GM21526 (cell line): ENCODE measurements around the gene FMO1.
"Not testable (repeated sequence)": the region's sequence is repeated elsewhere in the genome, so short reads cannot be mapped to it uniquely, and the experiment has no call there.

Experiments
- ATAC-seq: cut with Tn5 transposase; IDR thresholded peaks from one replicate; pipeline ENCODE4 v1.9.1; 2021; ENCODE audit warnings: moderate library complexity; ENCODE audit not compliant: unreplicated experiment, low FRiP score

The FMO1 gene

GRCh38 chr1:171248302-171248701 is at the start of gene FMO1:
Gene FMO1 (plus strand): TSS chr1:171248494. CDS start chr1:171258088, 9,594 bp downstream.
- no peak for ATAC-seq

DNA sequence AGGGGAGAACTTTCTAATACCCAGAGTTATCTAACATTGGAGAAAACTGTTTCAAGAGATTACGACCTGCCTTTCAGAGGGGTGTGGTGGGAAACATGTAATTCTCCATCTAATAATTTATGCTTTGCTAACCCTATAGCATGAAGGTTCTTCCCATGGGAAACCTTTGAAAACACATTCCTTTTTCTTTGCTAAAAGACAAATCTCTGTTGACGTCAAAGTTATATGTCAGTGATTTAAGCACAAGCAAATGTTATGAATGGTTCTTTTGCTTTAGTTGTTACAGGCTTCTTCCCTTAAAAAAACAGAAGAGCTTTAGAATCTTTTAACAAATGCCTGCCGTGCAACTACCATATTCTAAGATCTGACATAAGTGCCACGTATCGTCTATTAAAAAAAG is 44.0 kb upstream of the FMO1 start:
- ATAC-seq, result no peak

DNA sequence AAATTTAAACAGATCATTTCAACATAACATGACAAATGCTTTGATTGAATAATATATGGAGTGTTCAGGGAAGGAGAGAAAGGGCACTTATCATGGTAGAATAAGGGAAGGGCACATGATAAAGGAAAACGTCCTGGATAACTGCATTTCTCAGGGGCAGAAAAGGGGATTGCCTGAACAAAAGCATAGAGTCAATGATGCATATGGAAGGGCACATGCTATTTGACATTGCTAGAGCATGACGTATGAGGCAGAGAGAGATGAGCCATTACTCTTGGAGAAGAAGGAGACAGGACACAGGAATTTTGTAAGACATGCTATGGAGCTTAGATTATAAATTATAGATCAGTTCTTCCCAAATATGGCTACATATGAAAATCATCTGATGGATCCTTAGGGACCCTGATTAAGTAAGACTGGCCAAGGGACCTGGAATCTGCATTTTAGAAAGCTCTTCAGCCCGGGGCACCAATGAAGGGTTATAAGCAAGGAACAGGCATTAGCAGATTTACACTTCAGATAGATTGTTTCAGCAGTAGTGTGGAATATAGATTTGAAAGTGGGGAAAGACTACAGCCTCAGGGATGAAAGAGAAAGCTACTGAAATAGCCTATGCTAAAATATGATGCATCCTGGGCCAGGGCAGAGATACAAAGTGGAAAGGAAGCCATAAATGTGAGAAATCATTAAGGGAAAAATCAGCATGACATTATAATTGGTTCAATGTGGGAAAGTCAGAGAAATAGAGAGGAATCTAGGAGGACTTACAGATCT is 41.9 kb upstream of the FMO1 start:
- ATAC-seq, result no peak

DNA sequence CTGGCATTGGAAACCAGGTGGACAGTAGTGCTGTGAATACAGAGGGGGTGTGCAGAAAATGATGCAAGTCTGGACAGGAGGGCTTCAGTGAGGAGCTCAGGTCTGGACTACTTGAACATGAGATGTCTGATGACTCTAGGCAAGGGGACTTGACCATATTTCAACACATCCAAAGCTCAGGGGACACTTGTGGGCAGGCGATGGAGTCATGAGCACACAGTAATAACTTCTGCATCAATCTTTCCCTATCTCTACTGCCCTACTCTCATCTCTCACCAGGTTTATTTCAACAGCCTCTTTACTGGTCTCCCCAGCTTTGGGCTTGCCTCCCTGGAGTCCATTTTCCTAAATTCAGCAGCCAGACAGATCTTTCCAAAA is 41.3 kb upstream of the FMO1 start:
- ATAC-seq, result no peak

DNA sequence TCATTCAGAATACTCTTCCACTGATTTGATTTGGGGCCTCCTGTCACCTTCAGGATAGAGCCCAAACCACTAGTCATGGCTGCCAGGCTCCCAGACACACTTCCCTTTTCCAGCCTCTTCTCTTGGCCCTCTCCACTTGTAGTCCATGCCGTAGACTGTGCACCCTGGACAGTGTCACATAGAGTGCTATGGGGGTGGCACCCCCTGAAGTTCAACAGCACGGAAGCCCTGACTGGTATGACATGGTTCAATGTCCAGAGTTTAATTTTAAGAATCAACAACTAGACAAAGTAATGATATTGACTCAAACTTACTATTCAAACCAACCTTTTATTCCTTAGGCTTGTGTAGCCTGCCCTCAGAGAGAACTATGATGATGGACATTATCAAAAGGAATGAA is 40.9 kb upstream of the FMO1 start:
- ATAC-seq, result no peak

- ATAC-seq, result no peak
These were observed 37.9 kb upstream of the FMO1 start for GRCh38 chr1:171210355-171210754.

DNA sequence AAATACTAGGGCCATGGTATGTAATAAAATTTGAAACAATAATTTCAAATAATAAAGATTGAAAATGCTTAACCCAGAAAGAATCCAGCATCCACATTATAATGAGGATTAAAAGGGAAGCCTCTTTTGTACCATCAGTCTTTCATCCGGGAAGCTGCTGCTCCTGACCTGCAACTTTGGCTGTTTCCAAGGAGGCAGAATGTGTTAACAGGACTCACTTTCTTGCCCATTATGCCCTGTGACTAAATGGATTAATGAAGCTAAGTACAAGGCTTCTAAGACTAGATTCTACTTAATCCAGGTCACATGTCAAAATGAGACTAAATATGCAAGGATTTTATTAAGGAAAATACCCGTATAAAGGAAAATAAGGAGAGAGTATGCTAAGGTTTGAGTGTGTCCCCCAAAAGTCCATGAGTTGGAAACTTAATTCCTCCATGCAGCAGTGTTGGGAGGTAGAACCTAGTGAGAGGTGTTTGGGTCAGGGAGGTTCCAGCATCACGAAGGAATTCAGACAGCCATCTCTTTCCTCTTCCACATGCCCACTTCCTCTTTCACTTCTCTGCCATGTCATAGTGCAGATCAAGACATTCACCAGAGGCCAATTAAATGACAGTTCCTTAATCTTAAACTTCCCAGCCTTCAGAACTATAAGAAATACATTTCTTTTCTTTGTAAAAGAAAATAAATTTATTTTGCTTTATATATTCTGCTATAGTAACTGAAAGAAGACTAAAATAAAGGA is 35.5 kb upstream of the FMO1 start:
- ATAC-seq, result no peak

DNA sequence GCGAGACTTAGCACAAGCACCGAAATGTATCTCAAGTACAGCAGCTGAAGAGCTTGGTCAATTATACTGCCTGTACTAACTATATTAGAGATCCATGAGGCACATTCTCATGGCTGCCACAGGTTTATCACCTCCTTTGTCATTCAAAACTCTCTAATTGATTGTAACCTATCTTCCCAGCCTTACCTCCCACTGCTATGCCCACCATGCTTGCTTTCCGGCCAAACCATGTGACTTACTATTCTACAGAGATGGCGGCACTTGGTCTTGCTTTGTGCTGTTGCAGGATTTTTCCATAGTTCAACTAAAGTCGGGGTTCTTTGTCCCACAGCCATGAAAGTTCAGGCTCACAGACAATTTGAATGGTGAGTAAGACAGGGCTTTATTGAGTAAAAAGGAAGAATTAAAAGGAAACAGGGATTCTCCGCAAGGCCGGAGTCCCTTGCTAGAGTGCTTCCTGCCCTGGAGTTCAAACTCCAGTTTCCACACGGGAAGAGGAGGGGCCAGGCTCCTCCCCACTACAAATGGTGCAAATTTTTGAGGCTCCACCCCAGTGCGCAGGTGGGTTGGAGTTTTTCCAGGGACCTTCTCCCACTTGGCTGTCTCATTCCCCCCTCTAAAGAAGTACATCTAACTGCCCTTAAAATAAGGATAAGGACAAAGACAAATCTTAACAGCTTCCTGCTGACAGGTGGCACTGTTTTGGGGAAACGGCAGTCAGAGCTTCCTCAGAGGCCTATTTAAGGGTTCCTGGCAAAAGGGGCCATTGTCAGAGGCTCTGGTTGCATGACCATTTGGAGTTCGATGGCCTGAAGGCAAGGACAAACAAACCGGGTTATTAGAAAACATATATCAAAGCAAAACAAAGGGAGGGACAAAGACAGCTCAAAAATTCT is 34.5 kb upstream of the FMO1 start:
- no peak for ATAC-seq

DNA sequence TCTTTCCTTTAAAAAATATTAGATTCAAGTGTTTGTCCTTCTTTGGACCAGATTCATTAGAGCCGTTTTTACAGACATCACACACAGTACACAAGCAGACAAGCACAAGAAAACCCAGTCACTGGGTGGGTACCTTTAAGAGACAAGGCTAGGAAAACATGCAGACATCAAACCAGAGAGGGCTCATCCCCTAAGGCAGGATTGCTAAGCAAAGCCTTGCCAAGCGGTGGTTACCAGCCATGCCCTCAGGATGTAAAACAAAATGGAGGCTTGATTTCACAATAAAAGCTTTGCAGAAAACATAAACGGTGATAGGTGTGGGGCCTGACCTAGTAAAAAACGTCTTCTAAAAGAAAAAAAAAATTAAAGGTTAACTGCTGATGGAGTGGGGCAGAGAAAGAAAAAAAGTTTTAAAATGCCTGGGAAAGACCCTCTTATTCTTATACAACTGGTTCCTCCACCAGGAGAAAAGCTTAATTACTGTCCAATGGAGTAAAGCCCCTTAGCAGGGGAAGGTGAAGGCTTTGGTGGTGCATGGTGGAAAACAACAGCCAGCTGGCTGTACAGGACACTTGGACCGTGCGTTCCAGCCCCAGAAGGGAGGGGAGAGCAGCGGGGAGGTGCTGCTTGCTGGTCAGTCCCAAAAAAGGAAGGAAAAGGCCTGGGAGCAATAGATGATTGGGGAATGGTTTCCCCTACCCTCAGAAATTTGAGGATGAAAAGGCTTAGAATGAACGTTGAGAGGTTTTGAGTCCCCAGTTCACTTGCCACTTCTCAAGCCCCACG is 30.4 kb upstream of the FMO1 start:
- no peak for ATAC-seq

GRCh38 chr1:171218661-171219060 is 29.6 kb upstream of the FMO1 start:
- no peak for ATAC-seq

- ATAC-seq, result no peak
These were observed 28.8 kb upstream of the FMO1 start for GRCh38 chr1:171219346-171220080.

DNA sequence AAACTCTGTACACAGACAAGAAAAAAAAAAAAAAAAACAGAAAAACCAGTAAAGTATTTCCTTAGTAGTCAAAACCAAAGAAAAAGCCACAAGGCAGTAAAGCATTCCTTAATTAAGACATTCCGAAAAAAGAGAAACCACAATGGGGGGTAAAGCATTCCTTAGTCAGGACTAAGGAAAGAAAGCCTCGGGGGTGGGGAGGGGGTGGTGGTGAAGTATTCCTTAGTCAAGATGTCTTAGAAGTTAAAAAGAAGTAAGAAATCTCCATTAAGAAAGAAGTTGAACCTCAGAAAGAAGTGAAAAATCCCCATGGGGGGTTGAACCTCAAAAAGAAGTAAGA is 28.2 kb upstream of the FMO1 start:
- no peak for ATAC-seq

DNA sequence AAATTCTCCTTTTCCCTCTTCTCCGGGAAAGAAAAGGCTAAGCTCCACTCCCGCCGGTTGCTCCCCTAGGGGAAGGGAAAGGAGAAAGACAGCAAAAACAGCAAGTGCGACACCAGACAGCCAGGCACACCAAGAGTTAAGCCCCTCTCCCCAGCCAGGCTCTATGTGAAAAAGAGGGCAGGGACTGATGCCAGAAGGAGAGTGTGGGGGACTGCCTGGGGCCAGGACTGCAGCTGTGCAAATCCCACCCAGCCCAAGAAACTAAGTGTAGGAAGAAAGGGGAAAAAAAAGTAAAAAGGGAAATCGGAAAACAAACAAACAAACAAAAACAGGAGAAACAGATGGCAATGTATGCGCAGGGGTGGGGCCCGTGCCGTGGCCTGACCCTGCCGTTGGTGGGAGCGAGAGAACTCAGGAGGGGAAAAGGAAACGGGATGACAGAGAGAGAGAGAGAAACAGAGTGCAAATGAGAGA is 27.7 kb upstream of the FMO1 start:
- ATAC-seq, result no peak

- ATAC-seq, result no peak
These were observed 26.4 kb upstream of the FMO1 start for GRCh38 chr1:171221665-171222591.

- ATAC-seq, result no peak
These were observed 25.4 kb upstream of the FMO1 start for GRCh38 chr1:171222936-171223335.

DNA sequence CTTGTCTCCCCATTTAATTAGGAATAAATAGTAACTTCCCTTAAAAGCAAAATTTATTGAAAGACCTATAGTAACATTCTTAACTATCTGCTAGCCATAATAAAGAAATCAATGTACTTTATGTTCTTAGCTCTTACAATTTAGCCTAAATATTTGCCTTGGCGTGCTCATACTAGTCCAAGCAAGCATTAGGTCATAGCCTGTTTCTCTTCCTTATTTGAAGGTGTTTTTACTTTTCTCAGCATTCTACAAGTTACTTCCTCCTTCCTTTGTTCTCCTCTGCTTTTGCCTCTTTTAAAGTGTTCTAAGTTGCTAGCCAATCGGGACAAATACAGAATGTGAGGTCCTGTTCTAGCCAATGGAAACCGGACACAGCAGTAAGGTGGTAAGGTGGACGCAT is 24.0 kb upstream of the FMO1 start:
- not testable (repeated sequence) for ATAC-seq

DNA sequence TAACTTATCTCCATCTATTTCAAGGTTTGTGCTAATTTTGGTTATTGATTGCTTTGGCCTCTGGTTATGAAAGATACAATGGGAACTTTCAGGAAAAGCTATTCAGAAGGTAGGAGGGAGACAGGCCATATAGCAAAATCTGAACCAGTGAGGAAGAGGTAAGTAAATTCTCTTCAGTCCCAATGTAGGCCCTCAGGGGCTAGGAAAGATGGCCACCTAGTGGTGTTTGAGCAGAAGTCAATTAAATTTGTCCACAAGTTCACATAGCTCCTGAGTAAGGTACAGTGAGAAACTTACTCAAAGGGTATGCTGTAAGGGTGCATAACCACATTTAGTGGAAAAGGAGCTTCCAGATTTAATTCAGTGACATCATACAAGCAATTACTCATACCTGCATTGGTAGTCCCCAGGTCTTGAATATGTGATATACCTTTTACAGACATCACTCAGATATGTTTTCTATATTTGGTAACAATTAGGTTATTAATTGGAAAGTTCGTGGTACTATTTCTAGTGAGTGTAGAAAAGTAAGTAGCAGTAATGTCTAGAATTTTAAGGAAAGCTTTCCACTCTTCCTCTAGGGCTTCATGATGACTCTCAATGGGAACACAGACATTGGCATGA is 21.4 kb upstream of the FMO1 start:
- peak; percentile 94 for ATAC-seq

- no peak for ATAC-seq
These were observed 17.0 kb upstream of the FMO1 start for GRCh38 chr1:171231326-171231725.
